ENCODE results near the gene TIMMDC1. TPM values are rescaled to one million over a fixed set of nuclear protein-coding genes. Genes with fewer than 3 reads are reported as not detected.

Gene TIMMDC1
- total RNA-seq, 4 donors from 2014 or later = 40.4 to 41.9 (median 40.5) TPM

- TF ChIP-seq POLR2A (IDR thresholded peaks at IDR 0.05) (no peak), CTCF (IDR thresholded peaks at IDR 0.05) (no peak)
- intact Hi-C loops (cut with DNase I; ENCODE audit: low total_unique reads) = no loop called here
- WGBS, 2 donors = 75 to 86% methylated on average over 4 of the region's 4 CpGs
- DNase-seq (ENCODE audit: low spot score in 2 of 2) = no peak
- H3K4me3 ChIP-seq (ENCODE audit: low read depth, poor library complexity, severe bottlenecking) = no peak overlapping the region
Observed at GRCh38 chr3:119531151-119531550, 32.8 kb downstream of the TIMMDC1 start.

- DNase-seq (ENCODE audit: low spot score in 2 of 2) = no peak
Observed at GRCh38 chr3:119534296-119534695, 35.9 kb downstream of the TIMMDC1 start.

GRCh38 chr3:119536757-119537156 lies 38.4 kb downstream of the TIMMDC1 start:
- no peak overlapping the region for H3K4me3 ChIP-seq (ENCODE audit: low read depth, poor library complexity, severe bottlenecking)

More at GRCh38 chr3:119534296-119534695, 35.9 kb downstream of the TIMMDC1 start:
- H3K4me3 ChIP-seq (ENCODE audit: low read depth, poor library complexity, severe bottlenecking) = no peak overlapping the region
- WGBS, 2 donors = 82 to 95% methylated on average over 1 of the region's 1 CpG
- intact Hi-C loops (cut with DNase I; ENCODE audit: low total_unique reads) = no loop called here
- no peak for TF ChIP-seq CTCF (IDR thresholded peaks at IDR 0.05)
- no peak for TF ChIP-seq POLR2A (IDR thresholded peaks at IDR 0.05)

GRCh38 chr3:119538772-119539171 lies 40.4 kb downstream of the TIMMDC1 start:
- 87 to 100% methylated on average over 1 of the region's 1 CpG for WGBS, 2 donors
- no peak for DNase-seq (ENCODE audit: low spot score in 2 of 2)
- no peak overlapping the region for H3K4me3 ChIP-seq (ENCODE audit: low read depth, poor library complexity, severe bottlenecking)
- intact Hi-C loops (cut with DNase I; ENCODE audit: low total_unique reads) = no loop called here
- TF ChIP-seq POLR2A (IDR thresholded peaks at IDR 0.05) (no peak), CTCF (IDR thresholded peaks at IDR 0.05) (no peak)

More at GRCh38 chr3:119536757-119537156, 38.4 kb downstream of the TIMMDC1 start:
- TF ChIP-seq POLR2A (IDR thresholded peaks at IDR 0.05) (no peak), CTCF (IDR thresholded peaks at IDR 0.05) (no peak)
- 95 to 96% methylated on average over 4 of the region's 4 CpGs for WGBS, 2 donors
- intact Hi-C loops (cut with DNase I; ENCODE audit: low total_unique reads) = no loop called here
- DNase-seq (ENCODE audit: low spot score in 2 of 2) = no peak

- no peak for DNase-seq (ENCODE audit: low spot score in 2 of 2)
- intact Hi-C loops (cut with DNase I; ENCODE audit: low total_unique reads) = no loop called here
- TF ChIP-seq POLR2A (IDR thresholded peaks at IDR 0.05) = no peak
- 79% methylated on average over 3 of the region's 3 CpGs for WGBS, 2 donors
- no peak overlapping the region for H3K4me3 ChIP-seq (ENCODE audit: low read depth, poor library complexity, severe bottlenecking)
Observed at GRCh38 chr3:119541547-119541946, 43.2 kb downstream of the TIMMDC1 start.

- WGBS, 2 donors = 73 to 78% methylated on average over 2 of the region's 2 CpGs
- TF ChIP-seq CTCF (IDR thresholded peaks at IDR 0.05) (no peak), POLR2A (IDR thresholded peaks at IDR 0.05) (no peak)
- no peak for DNase-seq (ENCODE audit: low spot score in 2 of 2)
- H3K4me3 ChIP-seq (ENCODE audit: low read depth, poor library complexity, severe bottlenecking) = no peak overlapping the region
- intact Hi-C loops (cut with DNase I; ENCODE audit: low total_unique reads) = no loop called here
Observed at GRCh38 chr3:119542168-119542767, 43.9 kb downstream of the TIMMDC1 start.
